Measurements from ENCODE around the gene VWA7.
A peak's percentile ranks its signal among the peaks of the same experiment; 100 is the strongest.

The VWA7 gene

GRCh38 chr6:31776485-31776988 is 591 bp downstream of the VWA7 start:
- Histone ChIP-seq H3K9me3 (ENCODE audit: low read length) (no peaks in the 10 kb centered on the region), H3K4me2 (ENCODE audit: low read length) (peak overlapping the region; percentile 1; the same call in 1 of the 2 replicates), H3F3A (ENCODE audit: insufficient read depth, low read length) (no peaks in the 10 kb centered on the region), H4K20me1 (ENCODE audit: insufficient read depth, low read length) (no peaks in the 10 kb centered on the region), H3K4me3 (ENCODE audit: low read depth, low read length, poor library complexity, severe bottlenecking) (no peak overlapping the region), H3K27ac (ENCODE audit: low read depth, low read length, poor library complexity, severe bottlenecking) (no peak overlapping the region), H2AFZ (ENCODE audit: low read length) (no peak overlapping the region), H3K4me1 (ENCODE audit: insufficient read depth, low read length, severe bottlenecking) (peaks cover 9% of the 10 kb centered on the region), H3K9ac (ENCODE audit: low read length) (no peak overlapping the region), H3K79me2 (ENCODE audit: insufficient read depth, low read length) (no peaks in the 10 kb centered on the region), H3K9me2 (ENCODE audit: low read depth, low read length) (no peaks in the 10 kb centered on the region), H3K36me3 (ENCODE audit: insufficient read depth, low read length) (peaks cover 40% of the 10 kb centered on the region), H3K27me3 (ENCODE audit: insufficient read depth, low read length) (no peaks in the 10 kb centered on the region)
- no peak for TF ChIP-seq EZH2 (IDR thresholded peaks at IDR 0.05; ENCODE audit: borderline replicate concordance, low read length)
- TF ChIP-seq CTCF (IDR thresholded peaks at IDR 0.05; ENCODE audit: low read length) = no peak

GRCh38 chr6:31775633-31776484 is 1.3 kb downstream of the VWA7 start:
- Histone ChIP-seq H3K4me2 (ENCODE audit: low read length) (no peak overlapping the region), H3F3A (ENCODE audit: insufficient read depth, low read length) (no peaks in the 10 kb centered on the region)

GRCh38 chr6:31775184-31775583 is 1.9 kb downstream of the VWA7 start:
- H3F3A ChIP-seq (ENCODE audit: insufficient read depth, low read length) = no peaks in the 10 kb centered on the region
- no peaks in the 10 kb centered on the region for H3K9me2 ChIP-seq (ENCODE audit: low read depth, low read length)
- peaks cover 9% of the 10 kb centered on the region for H3K4me1 ChIP-seq (ENCODE audit: insufficient read depth, low read length, severe bottlenecking)
- no peaks in the 10 kb centered on the region for H4K20me1 ChIP-seq (ENCODE audit: insufficient read depth, low read length)
- H3K4me3 ChIP-seq (ENCODE audit: low read depth, low read length, poor library complexity, severe bottlenecking) = no peak overlapping the region
- H3K9me3 ChIP-seq (ENCODE audit: low read length) = no peaks in the 10 kb centered on the region
- peaks cover 27% of the 10 kb centered on the region for H3K36me3 ChIP-seq (ENCODE audit: insufficient read depth, low read length)
- H2AFZ ChIP-seq (ENCODE audit: low read length) = no peak overlapping the region
- no peak overlapping the region for H3K27ac ChIP-seq (ENCODE audit: low read depth, low read length, poor library complexity, severe bottlenecking)
- H3K9ac ChIP-seq (ENCODE audit: low read length) = no peak overlapping the region
- no peak overlapping the region for H3K4me2 ChIP-seq (ENCODE audit: low read length)
- no peaks in the 10 kb centered on the region for H3K27me3 ChIP-seq (ENCODE audit: insufficient read depth, low read length)
- TF ChIP-seq EZH2 (IDR thresholded peaks at IDR 0.05; ENCODE audit: borderline replicate concordance, low read length) (no peak), CTCF (IDR thresholded peaks at IDR 0.05; ENCODE audit: low read length) (no peak)
- no peaks in the 10 kb centered on the region for H3K79me2 ChIP-seq (ENCODE audit: insufficient read depth, low read length)

More at GRCh38 chr6:31775633-31776484, 1.3 kb downstream of the VWA7 start:
- H3K9me2 ChIP-seq (ENCODE audit: low read depth, low read length) = no peaks in the 10 kb centered on the region
- H3K27me3 ChIP-seq (ENCODE audit: insufficient read depth, low read length) = no peaks in the 10 kb centered on the region
- H3K36me3 ChIP-seq (ENCODE audit: insufficient read depth, low read length) = peaks cover 34% of the 10 kb centered on the region
- H3K79me2 ChIP-seq (ENCODE audit: insufficient read depth, low read length) = no peaks in the 10 kb centered on the region
- no peak overlapping the region for H2AFZ ChIP-seq (ENCODE audit: low read length)
- no peak overlapping the region for H3K4me3 ChIP-seq (ENCODE audit: low read depth, low read length, poor library complexity, severe bottlenecking)
- TF ChIP-seq EZH2 (IDR thresholded peaks at IDR 0.05; ENCODE audit: borderline replicate concordance, low read length) (no peak), CTCF (IDR thresholded peaks at IDR 0.05; ENCODE audit: low read length) (no peak)
- no peak overlapping the region for H3K9ac ChIP-seq (ENCODE audit: low read length)
- peaks cover 9% of the 10 kb centered on the region for H3K4me1 ChIP-seq (ENCODE audit: insufficient read depth, low read length, severe bottlenecking)
- H4K20me1 ChIP-seq (ENCODE audit: insufficient read depth, low read length) = no peaks in the 10 kb centered on the region
- H3K27ac ChIP-seq (ENCODE audit: low read depth, low read length, poor library complexity, severe bottlenecking) = no peak overlapping the region
- H3K9me3 ChIP-seq (ENCODE audit: low read length) = no peaks in the 10 kb centered on the region

All from OCI-LY1 (cell line).